ENCODE results near the gene BEAN1.

BEAN1 gene

GRCh38 chr16:66473051-66473571 lies 46.0 kb downstream of the BEAN1 start:
- TF ChIP-seq CTCF (IDR thresholded peaks at IDR 0.05; ENCODE audit: low read depth, low read length), result no peak
- no peak overlapping the region for H3K4me3 ChIP-seq (ENCODE audit: low read depth, low read length)
- in situ Hi-C loops (cut with HindIII; ENCODE audit: low sequenced_read_pairs), result no loop called here
- DNase-seq (ENCODE audit: low read depth, low spot score), result no peak

GRCh38 chr16:66473654-66474519 lies 46.8 kb downstream of the BEAN1 start:
- no peak overlapping the region for H3K4me3 ChIP-seq (ENCODE audit: low read depth, low read length)
- TF ChIP-seq CTCF (IDR thresholded peaks at IDR 0.05; ENCODE audit: low read depth, low read length), result no peak
- in situ Hi-C loops (cut with HindIII; ENCODE audit: low sequenced_read_pairs), result no loop called here
- peak; percentile 5 for DNase-seq (ENCODE audit: low read depth, low spot score)

- in situ Hi-C loops (cut with HindIII; ENCODE audit: low sequenced_read_pairs), result no loop called here
- TF ChIP-seq CTCF (IDR thresholded peaks at IDR 0.05; ENCODE audit: low read depth, low read length), result no peak
- peak; percentile 6 for DNase-seq (ENCODE audit: low read depth, low spot score)
- no peak overlapping the region for H3K4me3 ChIP-seq (ENCODE audit: low read depth, low read length)
These were observed 47.7 kb downstream of the BEAN1 start for GRCh38 chr16:66474750-66475199.

GRCh38 chr16:66475232-66475631 lies 48.1 kb downstream of the BEAN1 start:
- DNase-seq (ENCODE audit: low read depth, low spot score), result no peak
- no peak for TF ChIP-seq CTCF (IDR thresholded peaks at IDR 0.05; ENCODE audit: low read depth, low read length)
- in situ Hi-C loops (cut with HindIII; ENCODE audit: low sequenced_read_pairs), result no loop called here
- H3K4me3 ChIP-seq (ENCODE audit: low read depth, low read length), result no peak overlapping the region

GRCh38 chr16:66476328-66477027 lies 49.4 kb downstream of the BEAN1 start:
- DNase-seq (ENCODE audit: low read depth, low spot score), result no peak
- no peak overlapping the region for H3K4me3 ChIP-seq (ENCODE audit: low read depth, low read length)
- TF ChIP-seq CTCF (IDR thresholded peaks at IDR 0.05; ENCODE audit: low read depth, low read length), result no peak
- in situ Hi-C loops (cut with HindIII; ENCODE audit: low sequenced_read_pairs), result no loop called here

DNA sequence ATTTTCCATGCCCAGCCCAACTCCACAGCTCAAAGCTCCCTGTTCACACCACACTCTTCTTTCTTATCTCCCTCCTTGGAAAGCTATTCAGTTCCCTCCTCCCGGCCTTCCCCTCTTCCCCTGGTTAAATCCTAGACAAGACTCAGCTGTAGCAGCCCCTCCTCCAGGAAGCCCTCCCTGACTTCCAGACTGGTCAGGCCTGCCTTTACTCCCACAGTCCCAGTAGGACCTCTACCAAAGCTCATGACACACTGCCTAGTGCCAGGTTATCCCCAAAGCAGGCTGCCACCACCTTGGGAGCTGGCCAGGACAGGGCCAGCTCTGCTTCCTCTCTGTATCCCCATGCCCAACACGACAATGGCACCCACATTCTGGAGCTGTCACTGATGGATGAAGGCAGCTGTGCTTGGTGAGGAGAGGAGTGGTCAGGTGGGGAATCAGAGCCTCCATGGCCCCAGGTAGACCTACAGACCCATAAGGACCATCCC lies 50.0 kb downstream of the BEAN1 start:
- no peak for DNase-seq (ENCODE audit: low read depth, low spot score)
- in situ Hi-C loops (cut with HindIII; ENCODE audit: low sequenced_read_pairs), result no loop called here
- TF ChIP-seq CTCF (IDR thresholded peaks at IDR 0.05; ENCODE audit: low read depth, low read length), result no peak
- H3K4me3 ChIP-seq (ENCODE audit: low read depth, low read length), result no peak overlapping the region
